Measurements from ENCODE around the gene STRN4.
"Not testable (repeated sequence)": the region's sequence is repeated elsewhere in the genome, so short reads cannot be mapped to it uniquely, and the experiment has no call there.

Gene STRN4

DNA sequence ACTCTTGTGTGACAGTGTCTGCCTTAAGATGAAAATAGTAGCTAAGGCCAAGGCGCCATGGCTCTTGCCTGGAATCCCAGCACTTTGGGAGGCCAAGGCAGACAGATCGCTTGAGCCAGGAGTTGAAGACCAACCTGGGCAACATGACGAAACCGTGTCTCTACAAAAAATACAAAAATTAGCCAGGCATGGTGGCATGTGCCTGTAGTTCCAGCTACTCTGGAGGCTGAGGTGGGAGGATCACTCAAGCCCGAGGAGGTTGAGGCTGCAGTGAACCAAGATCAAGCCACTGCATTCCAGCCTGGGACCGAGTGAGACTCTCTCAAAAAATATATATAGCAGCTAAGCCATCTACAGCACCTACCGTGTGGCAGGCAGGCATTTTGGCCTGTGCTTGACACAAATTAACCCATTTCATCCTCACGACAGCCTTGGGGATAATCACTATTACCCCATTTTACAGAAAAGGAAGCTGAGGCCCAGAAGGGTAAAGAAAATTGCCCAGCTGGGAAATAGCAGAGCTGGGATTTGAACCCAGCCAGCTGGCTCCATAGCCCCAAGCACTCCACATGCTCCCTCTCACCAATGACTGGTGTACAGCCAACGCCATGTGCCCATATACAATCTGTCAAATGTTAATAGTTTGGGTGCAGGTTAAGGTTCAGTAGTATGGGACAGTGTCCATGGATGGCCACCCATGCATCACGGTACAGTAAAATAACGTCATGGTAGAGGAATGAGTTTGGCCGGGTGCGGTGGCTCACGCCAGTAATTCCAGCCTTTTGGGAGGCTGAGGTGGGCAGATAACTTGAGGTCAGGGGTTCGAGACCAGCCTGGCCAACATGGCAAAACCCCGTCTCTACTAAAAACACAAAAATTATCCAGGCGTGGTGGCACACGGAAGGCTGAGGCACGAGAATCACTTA is 39.1 kb upstream of the STRN4 start:
- Histone ChIP-seq H3K4me3 (ENCODE audit: low read length in 2 of 2) (peak overlapping the region; percentile 54 to 68), H3K4me1 (ENCODE audit: control insufficient read depth, insufficient read depth, low read length) (peaks cover 36% of the 10 kb centered on the region), H3K27me3 (ENCODE audit: control insufficient read depth in 1 of 2, insufficient read depth in 2 of 2, low read length in 2 of 2) (no peaks in the 10 kb centered on the region), H3K27ac (ENCODE audit: low read length) (peak overlapping the region; percentile 67), H3K9ac (ENCODE audit: low read length in 2 of 2) (no peak overlapping the region), H3K9me3 (ENCODE audit: control insufficient read depth in 2 of 2, low read length in 2 of 2) (no peaks in the 10 kb centered on the region), H3K36me3 (ENCODE audit: control insufficient read depth in 2 of 2, insufficient read depth in 2 of 2, low read length in 2 of 2) (peaks cover 0 to 12% of the 10 kb centered on the region in 2 donors)

DNA sequence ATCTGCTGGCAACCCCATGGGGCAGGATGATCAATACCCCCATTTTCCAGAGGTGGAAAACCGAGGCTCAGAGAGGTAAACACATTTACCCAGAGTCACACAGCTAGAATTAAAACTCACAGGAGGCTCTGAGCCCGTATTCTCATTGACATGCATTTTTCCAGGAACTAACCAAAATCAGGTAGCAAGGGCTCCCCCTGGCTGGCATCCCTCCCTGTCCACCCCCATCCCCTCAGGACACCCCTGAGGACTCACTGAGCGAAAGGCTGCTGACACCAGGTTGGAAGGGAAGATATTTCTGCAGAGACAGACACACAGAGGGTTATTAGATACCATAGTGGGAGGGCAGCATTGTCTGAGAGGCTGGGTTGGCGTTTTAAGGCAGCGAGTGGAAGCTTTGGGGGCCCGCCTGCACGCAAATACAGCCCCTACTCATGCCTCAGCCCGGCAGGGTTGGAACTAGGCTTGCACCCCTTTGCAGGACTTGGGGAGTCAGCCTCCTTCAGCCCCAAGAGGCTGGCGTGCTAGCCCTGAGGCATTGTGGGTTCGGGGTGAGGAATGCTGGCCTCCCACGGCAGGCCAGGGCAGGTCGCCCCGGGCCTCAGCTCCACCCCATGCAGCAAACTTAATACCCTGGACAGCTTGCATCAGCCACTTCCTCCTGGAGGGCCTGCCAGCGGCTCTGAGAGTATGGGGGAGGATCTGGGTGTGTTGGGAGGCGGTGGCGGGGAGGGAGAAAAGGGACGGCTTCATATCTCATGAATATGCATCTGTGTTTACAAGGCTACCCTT is 38.2 kb upstream of the STRN4 start:
- Histone ChIP-seq H3K27me3 (ENCODE audit: control insufficient read depth in 1 of 2, insufficient read depth in 2 of 2, low read length in 2 of 2) (no peaks in the 10 kb centered on the region), H3K36me3 (ENCODE audit: control insufficient read depth in 2 of 2, insufficient read depth in 2 of 2, low read length in 2 of 2) (peaks cover 0 to 13% of the 10 kb centered on the region in 2 donors), H3K27ac (ENCODE audit: low read length) (no peak overlapping the region), H3K9me3 (ENCODE audit: control insufficient read depth in 2 of 2, low read length in 2 of 2) (no peaks in the 10 kb centered on the region), H3K9ac (ENCODE audit: low read length in 2 of 2) (no peak overlapping the region), H3K4me3 (ENCODE audit: low read length in 2 of 2) (peak overlapping the region in 1 of 2 donors; percentile 54), H3K4me1 (ENCODE audit: control insufficient read depth, insufficient read depth, low read length) (peaks cover 36% of the 10 kb centered on the region)

DNA sequence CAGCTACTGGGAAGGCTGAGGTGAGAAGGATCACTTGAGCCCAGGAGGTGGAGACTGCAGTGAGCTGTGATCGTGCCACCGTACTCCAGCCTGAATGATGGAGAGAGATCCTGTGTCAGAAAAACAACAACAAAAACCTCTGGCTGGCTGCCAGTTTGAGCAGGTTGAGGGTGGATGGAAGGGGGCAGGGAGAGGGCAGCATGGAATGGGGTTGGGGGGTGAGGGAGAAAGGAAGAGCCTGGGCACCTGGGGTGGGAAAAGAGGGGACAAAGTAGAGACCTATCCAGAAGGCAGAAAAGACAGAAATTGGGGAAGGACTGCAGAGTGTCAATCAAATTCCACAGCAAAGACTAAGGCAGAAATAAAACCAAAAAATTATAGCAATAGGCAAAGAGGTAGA is 37.4 kb upstream of the STRN4 start:
- Histone ChIP-seq H3K4me3 (ENCODE audit: low read length in 2 of 2) (no peak overlapping the region), H3K36me3 (ENCODE audit: control insufficient read depth in 2 of 2, insufficient read depth in 2 of 2, low read length in 2 of 2) (peaks cover 0 to 18% of the 10 kb centered on the region in 2 donors), H3K9ac (ENCODE audit: low read length in 2 of 2) (no peak overlapping the region), H3K27me3 (ENCODE audit: control insufficient read depth in 1 of 2, insufficient read depth in 2 of 2, low read length in 2 of 2) (no peaks in the 10 kb centered on the region), H3K9me3 (ENCODE audit: control insufficient read depth in 2 of 2, low read length in 2 of 2) (no peaks in the 10 kb centered on the region), H3K4me1 (ENCODE audit: control insufficient read depth, insufficient read depth, low read length) (peaks cover 36% of the 10 kb centered on the region), H3K27ac (ENCODE audit: low read length) (no peak overlapping the region)

DNA sequence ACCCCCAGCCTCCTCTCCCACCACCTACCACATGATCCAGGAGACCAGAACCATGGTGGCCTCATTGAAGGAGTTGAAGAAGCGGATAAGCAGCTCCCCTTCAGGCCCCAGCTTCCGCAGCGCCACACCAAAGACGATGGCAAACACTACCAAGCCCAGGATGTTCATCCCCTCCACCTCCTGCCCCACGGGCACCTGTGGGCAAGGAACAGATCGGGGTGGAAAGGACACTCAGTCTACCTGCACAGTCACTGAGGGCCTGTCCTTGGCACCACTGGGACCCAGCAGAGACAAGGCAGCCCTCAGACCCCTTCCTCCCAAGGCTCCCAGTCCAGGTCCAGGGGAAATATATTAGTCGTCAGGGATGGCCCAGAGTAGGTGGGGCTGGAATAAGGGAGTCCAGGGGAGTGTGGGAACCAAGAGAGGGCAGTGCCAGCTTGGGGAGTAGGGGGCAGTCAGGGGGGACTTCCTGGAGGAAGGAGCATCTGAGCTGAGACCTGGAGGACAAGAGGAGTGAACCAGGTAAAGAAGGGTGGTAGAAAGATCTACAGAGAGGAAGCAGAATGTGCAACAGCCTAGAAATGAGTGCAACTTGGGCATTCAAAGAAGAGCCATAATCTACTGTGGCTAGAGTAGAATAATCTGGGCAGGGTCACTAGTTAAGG is 36.2 kb upstream of the STRN4 start:
- Histone ChIP-seq H3K9ac (ENCODE audit: low read length in 2 of 2) (no peak overlapping the region), H3K27ac (ENCODE audit: low read length) (no peak overlapping the region), H3K27me3 (ENCODE audit: control insufficient read depth in 1 of 2, insufficient read depth in 2 of 2, low read length in 2 of 2) (no peaks in the 10 kb centered on the region), H3K4me1 (ENCODE audit: control insufficient read depth, insufficient read depth, low read length) (peaks cover 26% of the 10 kb centered on the region), H3K4me3 (ENCODE audit: low read length in 2 of 2) (no peak overlapping the region), H3K9me3 (ENCODE audit: control insufficient read depth in 2 of 2, low read length in 2 of 2) (no peaks in the 10 kb centered on the region), H3K36me3 (ENCODE audit: control insufficient read depth in 2 of 2, insufficient read depth in 2 of 2, low read length in 2 of 2) (peaks cover 0 to 19% of the 10 kb centered on the region in 2 donors)

DNA sequence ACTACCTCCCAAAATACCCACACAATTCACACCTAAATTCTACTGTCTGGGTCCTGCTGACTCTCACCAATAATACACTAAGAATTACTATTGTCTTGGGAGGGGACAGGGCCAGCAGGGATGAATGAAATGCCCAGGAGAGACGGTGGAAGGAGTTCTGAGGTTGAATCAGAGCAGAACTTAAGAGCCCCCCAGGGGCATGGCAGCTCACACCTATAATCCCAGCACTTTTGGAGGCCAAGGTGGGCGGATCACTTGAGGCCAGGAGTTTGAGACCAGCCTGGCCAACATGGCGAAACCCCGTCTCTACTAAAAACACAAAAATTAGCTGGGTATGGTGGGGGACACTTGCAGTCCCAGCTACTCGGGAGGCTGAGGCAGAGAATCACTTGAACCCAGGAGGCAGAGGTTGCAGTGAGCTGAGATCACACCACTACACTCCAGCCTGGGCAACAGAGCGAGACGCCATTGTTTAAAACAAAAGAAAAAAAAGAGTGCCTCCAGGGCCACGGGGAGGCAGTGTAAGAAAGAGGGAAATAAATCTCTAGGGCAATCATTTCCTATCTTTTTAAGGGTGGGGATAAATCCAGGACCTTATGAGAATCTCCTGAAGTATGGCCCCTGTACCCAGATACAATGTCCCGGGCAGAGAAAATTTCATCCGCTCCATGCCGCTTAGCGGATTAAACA is 31.9 kb upstream of the STRN4 start:
- H3K27ac ChIP-seq (ENCODE audit: low read length); H3K9ac ChIP-seq (ENCODE audit: low read length in 2 of 2); H3K4me3 ChIP-seq (ENCODE audit: low read length in 2 of 2); H3K9me3 ChIP-seq (ENCODE audit: control insufficient read depth in 2 of 2, low read length in 2 of 2); H3K27me3 ChIP-seq (ENCODE audit: control insufficient read depth in 1 of 2, insufficient read depth in 2 of 2, low read length in 2 of 2); H3K4me1 ChIP-seq (ENCODE audit: control insufficient read depth, insufficient read depth, low read length): not testable (repeated sequence)
- H3K36me3 ChIP-seq (ENCODE audit: control insufficient read depth in 2 of 2, insufficient read depth in 2 of 2, low read length in 2 of 2), result peaks cover 6 to 38% of the 10 kb centered on the region in 2 donors

DNA sequence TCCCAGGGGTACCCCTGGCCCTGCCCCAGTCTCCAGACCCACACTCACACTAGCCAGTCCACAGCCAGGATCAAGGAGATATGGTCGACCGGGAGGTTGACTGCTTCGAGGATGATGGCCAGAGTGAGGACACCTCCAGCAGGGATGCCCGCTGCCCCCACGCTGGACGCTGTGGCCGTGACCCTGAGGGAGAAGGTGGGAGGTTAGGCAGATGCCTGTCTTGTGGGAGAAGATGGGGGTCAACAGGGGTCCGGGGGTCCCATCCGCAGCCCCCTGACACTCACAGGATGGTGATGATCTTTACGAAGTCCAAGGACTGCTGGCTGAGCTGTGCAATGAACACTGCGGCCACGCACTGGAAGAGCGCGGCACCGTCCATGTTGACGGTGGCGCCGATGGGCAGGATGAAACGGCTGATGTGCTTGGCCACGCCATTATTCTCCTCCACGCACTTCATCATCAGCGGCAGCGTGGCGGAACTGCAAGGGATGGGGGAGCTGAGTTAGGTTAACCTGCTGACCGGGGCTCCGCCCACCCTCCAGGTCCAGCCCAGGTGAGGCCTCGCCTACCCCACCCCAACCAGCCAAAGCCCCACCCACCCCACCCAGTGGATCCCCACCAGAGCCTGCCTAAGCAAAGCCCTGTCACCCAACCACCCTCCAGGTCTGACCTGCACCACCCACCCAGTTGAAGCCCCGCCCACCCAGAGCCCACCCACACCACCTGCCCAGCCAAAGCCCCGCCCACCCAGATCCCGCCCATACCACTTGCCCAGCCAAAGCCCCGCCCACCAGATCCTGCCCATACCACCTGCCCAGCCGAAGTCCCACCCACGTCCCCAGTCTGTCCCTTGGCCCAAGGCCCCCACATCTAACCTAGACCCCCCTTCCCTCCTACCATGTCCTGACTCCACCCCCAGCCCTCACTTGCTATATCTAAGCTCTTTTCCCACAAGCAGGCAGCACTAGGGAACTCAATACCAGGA is 31.0 kb upstream of the STRN4 start:
- no peak overlapping the region for H3K9ac ChIP-seq (ENCODE audit: low read length in 2 of 2)
- no peak overlapping the region for H3K4me3 ChIP-seq (ENCODE audit: low read length in 2 of 2)
- H3K4me1 ChIP-seq (ENCODE audit: control insufficient read depth, insufficient read depth, low read length), result no peaks in the 10 kb centered on the region
- H3K27me3 ChIP-seq (ENCODE audit: control insufficient read depth in 1 of 2, insufficient read depth in 2 of 2, low read length in 2 of 2), result no peaks in the 10 kb centered on the region
- no peak overlapping the region for H3K27ac ChIP-seq (ENCODE audit: low read length)
- H3K9me3 ChIP-seq (ENCODE audit: control insufficient read depth in 2 of 2, low read length in 2 of 2), result no peaks in the 10 kb centered on the region
- peaks cover 6 to 32% of the 10 kb centered on the region in 2 donors for H3K36me3 ChIP-seq (ENCODE audit: control insufficient read depth in 2 of 2, insufficient read depth in 2 of 2, low read length in 2 of 2)

DNA sequence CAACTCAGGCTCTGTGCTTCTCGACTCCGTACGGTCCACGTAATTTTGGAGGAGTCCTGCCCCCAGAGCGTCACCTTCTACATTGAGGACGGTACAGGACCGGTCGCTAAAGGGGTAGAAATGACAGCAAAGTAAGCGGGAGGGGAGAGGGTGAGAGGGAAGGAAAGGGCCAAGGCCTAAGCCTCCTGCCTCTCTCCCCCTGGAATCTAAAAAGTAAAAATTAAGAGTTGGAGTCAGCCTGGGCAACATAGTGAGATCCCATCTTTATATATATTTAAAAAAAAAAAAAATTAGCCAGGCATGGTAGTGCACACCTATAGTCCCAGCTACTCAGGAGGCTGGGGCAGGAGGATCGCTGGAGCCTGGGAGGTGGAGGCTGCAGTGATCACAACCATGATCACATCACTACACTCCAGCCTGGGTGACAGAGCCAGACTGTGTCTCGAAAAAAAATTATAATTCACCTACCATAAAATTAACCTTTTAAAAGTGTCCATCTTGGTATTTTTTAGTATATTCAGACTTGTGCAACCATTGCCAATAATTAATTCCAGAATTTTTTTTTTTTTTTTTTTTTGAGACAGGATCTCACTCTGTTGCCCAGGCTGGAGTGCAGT is 29.5 kb upstream of the STRN4 start:
- Histone ChIP-seq H3K9me3 (ENCODE audit: control insufficient read depth in 2 of 2, low read length in 2 of 2) (no peaks in the 10 kb centered on the region), H3K4me3 (ENCODE audit: low read length in 2 of 2) (no peak overlapping the region), H3K36me3 (ENCODE audit: control insufficient read depth in 2 of 2, insufficient read depth in 2 of 2, low read length in 2 of 2) (peaks cover 6 to 28% of the 10 kb centered on the region in 2 donors), H3K27me3 (ENCODE audit: control insufficient read depth in 1 of 2, insufficient read depth in 2 of 2, low read length in 2 of 2) (no peaks in the 10 kb centered on the region), H3K9ac (ENCODE audit: low read length in 2 of 2) (no peak overlapping the region), H3K4me1 (ENCODE audit: control insufficient read depth, insufficient read depth, low read length) (no peaks in the 10 kb centered on the region), H3K27ac (ENCODE audit: low read length) (no peak overlapping the region)

DNA sequence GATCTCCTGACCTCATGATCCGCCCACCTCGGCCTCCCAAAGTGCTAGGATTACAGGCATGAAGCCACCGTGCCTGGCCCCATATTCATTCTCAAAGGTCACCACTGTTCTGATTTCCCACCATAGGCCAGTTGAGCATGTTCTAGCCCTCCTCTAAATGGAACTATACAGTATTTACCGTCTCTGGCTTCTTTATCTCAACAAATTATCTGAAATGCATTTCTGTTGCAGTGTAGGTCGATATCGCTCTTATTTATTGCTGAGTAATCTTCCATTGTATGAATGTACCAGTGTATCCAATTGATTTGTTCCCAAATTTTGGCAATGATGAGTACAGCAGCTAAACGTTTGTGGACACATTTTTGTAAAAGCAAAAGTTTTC is 26.8 kb upstream of the STRN4 start:
- Histone ChIP-seq H3K9ac (ENCODE audit: low read length in 2 of 2) (no peak overlapping the region), H3K27ac (ENCODE audit: low read length) (no peak overlapping the region), H3K4me3 (ENCODE audit: low read length in 2 of 2) (no peak overlapping the region), H3K4me1 (ENCODE audit: control insufficient read depth, insufficient read depth, low read length) (peaks cover 2% of the 10 kb centered on the region), H3K36me3 (ENCODE audit: control insufficient read depth in 2 of 2, insufficient read depth in 2 of 2, low read length in 2 of 2) (peaks cover 6 to 19% of the 10 kb centered on the region in 2 donors), H3K27me3 (ENCODE audit: control insufficient read depth in 1 of 2, insufficient read depth in 2 of 2, low read length in 2 of 2) (no peaks in the 10 kb centered on the region), H3K9me3 (ENCODE audit: control insufficient read depth in 2 of 2, low read length in 2 of 2) (no peaks in the 10 kb centered on the region)

DNA sequence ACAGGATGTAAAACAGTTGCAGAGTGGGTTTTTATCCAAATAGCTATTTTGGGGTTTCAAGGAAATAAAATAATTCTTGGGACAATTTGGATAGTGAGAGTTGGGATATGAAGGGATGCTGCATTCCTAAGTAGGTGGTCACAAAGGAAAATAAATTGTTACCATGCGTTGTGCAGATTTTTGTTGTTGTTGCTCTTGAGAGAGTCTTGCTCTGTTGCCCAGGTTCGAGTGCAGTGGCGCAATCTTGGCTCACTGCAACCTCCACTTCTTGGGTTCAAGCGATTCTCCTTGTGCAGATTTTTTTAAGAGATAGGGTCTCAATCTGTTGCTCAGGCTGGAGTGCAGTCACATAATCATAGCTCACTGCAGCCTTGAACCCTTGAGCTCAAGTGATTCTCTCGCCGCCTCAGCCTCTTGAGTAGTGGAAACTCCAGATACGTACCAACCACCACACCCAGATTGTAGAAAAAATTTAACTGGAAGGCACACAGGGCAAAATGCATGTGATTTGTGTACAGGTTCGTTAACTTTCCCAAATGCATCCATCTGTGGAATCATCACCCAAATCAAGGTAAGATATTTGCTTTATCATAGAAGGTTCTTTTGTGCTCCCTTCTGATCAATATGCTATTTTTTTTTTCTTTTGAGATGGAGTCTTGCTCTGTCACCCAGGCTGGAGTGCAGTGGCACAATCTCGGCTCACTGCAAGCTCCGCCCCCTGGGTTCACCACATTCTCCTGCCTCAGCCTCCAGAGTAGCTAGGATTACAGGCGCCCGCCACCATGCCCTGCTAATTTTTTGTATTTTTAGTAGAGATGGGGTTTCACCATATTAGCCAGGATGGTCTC is 26.1 kb upstream of the STRN4 start:
- H3K4me1 ChIP-seq (ENCODE audit: control insufficient read depth, insufficient read depth, low read length), result peaks cover 2% of the 10 kb centered on the region
- H3K4me3 ChIP-seq (ENCODE audit: low read length in 2 of 2), result no peak overlapping the region
- no peak overlapping the region for H3K27ac ChIP-seq (ENCODE audit: low read length)
- H3K9ac ChIP-seq (ENCODE audit: low read length in 2 of 2), result no peak overlapping the region
- no peaks in the 10 kb centered on the region for H3K27me3 ChIP-seq (ENCODE audit: control insufficient read depth in 1 of 2, insufficient read depth in 2 of 2, low read length in 2 of 2)
- peaks cover 6 to 19% of the 10 kb centered on the region in 2 donors for H3K36me3 ChIP-seq (ENCODE audit: control insufficient read depth in 2 of 2, insufficient read depth in 2 of 2, low read length in 2 of 2)
- no peaks in the 10 kb centered on the region for H3K9me3 ChIP-seq (ENCODE audit: control insufficient read depth in 2 of 2, low read length in 2 of 2)

Measured in stomach smooth muscle (tissue), 2 donors.